SU-DHL-6 (cell line): Measurements from ENCODE around the gene CHPF2.

Experiments used
- H2AFZ ChIP-seq: fragments of 200-600 bp; sonication (generic); 2 replicates; pipeline ENCODE4 v1.6.1; 2014; ENCODE audit warnings: low read depth, mild to moderate bottlenecking, moderate library complexity, mixed read lengths, antibody characterized with exemption, low read length; ENCODE audit not compliant: severe bottlenecking
- H3F3A ChIP-seq: fragments of 200-600 bp; shearing (Covaris generic); 2 replicates; pipeline ENCODE4 v1.6.0; 2016; ENCODE audit warnings: antibody characterized with exemption, mild to moderate bottlenecking; ENCODE audit not compliant: insufficient read depth
- H3K27ac ChIP-seq: fragments of 200-600 bp; sonication (generic); 2 replicates; pipeline ENCODE4 v1.5.1; 2016; ENCODE audit warnings: low read depth, mild to moderate bottlenecking, low read length, moderate library complexity, mixed read lengths
- H3K27me3 ChIP-seq: fragments of 200-600 bp; sonication (generic), shearing (Covaris generic); 2 replicates; pipeline ENCODE4 v1.6.0; 2014; ENCODE audit warnings: mild to moderate bottlenecking, low read length
- H3K36me3 ChIP-seq: fragments of 200-600 bp; sonication (generic); 2 replicates; pipeline ENCODE4 v1.6.1; 2014; ENCODE audit warnings: mild to moderate bottlenecking, low read length, mixed read lengths
- H3K4me2 ChIP-seq: fragments of 300-600, 200-600 bp; shearing (Covaris generic), sonication (generic); 2 replicates; pipeline ENCODE4 v1.6.0; 2014; ENCODE audit warnings: low read length, low read depth, mild to moderate bottlenecking; ENCODE audit not compliant: poor library complexity, severe bottlenecking
- H3K4me3 ChIP-seq: fragments of 200-600 bp; sonication (generic); 2 replicates; pipeline ENCODE4 v1.5.1; 2014; ENCODE audit warnings: antibody characterized with exemption, low read length, mild to moderate bottlenecking, mixed read lengths; ENCODE audit not compliant: insufficient read depth, poor library complexity, severe bottlenecking
- H3K79me2 ChIP-seq: fragments of 200-600 bp; sonication (generic); 2 replicates; pipeline ENCODE4 v1.6.1; 2014; ENCODE audit warnings: mild to moderate bottlenecking, low read length, moderate library complexity; ENCODE audit not compliant: insufficient read depth
- H3K9ac ChIP-seq: fragments of 200-600 bp; sonication (generic); 2 replicates; pipeline ENCODE4 v1.7.0; 2014; ENCODE audit warnings: mild to moderate bottlenecking, low read length
- H3K9me2 ChIP-seq: fragments of 200-600 bp; sonication (generic); replicated peaks from 2 replicates; pipeline ENCODE4 v1.6.1; 2014; ENCODE audit warnings: low read length; ENCODE audit not compliant: insufficient read depth
- H3K9me3 ChIP-seq: fragments of 200-600 bp; sonication (generic); 2 replicates; pipeline ENCODE4 v1.6.1; 2014; ENCODE audit warnings: low read length, mixed read lengths; ENCODE audit not compliant: insufficient read depth
- H4K20me1 ChIP-seq: fragments of 200-600 bp; sonication (generic); 2 replicates; pipeline ENCODE4 v1.6.1; 2014; ENCODE audit warnings: low read depth, mild to moderate bottlenecking, antibody characterized with exemption, low read length, moderate library complexity, mixed read lengths
- CTCF ChIP-seq: fragments of 200-600 bp; sonication (generic); IDR thresholded peaks from one replicate; pipeline ENCODE4 v1.5.1; 2017; ENCODE audit warnings: antibody characterized with exemption, mild to moderate bottlenecking, low read length, moderate library complexity; ENCODE audit not compliant: insufficient read depth, poor library complexity, severe bottlenecking
- EZH2phosphoT487 ChIP-seq: fragments of 200-600 bp; sonication (generic), shearing (Covaris generic); conservative IDR thresholded peaks from 2 replicates; pipeline ENCODE4 v1.6.1; 2018; ENCODE audit warnings: mild to moderate bottlenecking, antibody characterized with exemption, low read length, moderate library complexity, mixed read lengths

The CHPF2 gene

DNA sequence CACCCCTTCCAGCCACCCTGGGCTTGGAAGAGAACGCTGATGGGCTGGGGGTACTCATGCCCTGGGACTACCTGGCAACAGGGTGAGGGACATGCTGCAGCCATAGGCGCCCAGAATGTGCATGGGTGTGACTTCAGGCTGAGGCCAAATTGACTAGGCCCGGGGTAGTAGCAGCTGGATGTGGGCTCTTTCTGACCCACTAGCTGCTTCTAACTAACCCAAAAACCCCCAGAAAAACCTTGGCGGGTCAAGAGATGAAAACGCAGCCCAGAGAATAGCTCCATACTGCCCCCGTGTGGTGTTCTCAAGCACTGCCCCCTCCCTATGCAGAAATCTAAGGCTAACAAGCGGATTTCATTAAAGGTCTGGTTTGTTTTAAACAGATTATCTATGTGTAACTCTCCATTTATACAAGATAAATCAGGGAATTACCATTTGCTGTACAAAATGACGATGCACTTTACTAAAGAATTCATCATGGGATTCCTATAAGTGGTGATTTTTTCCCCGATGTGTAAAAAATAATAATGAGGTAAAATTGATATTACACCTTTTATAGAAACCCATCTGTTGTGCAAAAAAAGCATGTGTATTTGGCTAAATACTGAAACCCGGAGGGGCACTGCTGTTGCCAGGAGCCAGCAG is 12.0 kb downstream of the CHPF2 start:
- H3K9me2 ChIP-seq = no peaks in the 10 kb centered on the region
- H3K27me3 ChIP-seq = no peaks in the 10 kb centered on the region
- no peak overlapping the region for H2AFZ ChIP-seq
- H3F3A ChIP-seq = no peaks in the 10 kb centered on the region
- no peak overlapping the region for H3K4me3 ChIP-seq
- H4K20me1 ChIP-seq = no peaks in the 10 kb centered on the region
- H3K9ac ChIP-seq = no peak overlapping the region
- no peak overlapping the region for H3K27ac ChIP-seq
- H3K4me2 ChIP-seq = peak overlapping the region; percentile 58
- no peaks in the 10 kb centered on the region for H3K36me3 ChIP-seq
- TF ChIP-seq CTCF (peak; percentile 75), EZH2phosphoT487 (no peak)
- no peaks in the 10 kb centered on the region for H3K79me2 ChIP-seq
- H3K9me3 ChIP-seq = no peaks in the 10 kb centered on the region

DNA sequence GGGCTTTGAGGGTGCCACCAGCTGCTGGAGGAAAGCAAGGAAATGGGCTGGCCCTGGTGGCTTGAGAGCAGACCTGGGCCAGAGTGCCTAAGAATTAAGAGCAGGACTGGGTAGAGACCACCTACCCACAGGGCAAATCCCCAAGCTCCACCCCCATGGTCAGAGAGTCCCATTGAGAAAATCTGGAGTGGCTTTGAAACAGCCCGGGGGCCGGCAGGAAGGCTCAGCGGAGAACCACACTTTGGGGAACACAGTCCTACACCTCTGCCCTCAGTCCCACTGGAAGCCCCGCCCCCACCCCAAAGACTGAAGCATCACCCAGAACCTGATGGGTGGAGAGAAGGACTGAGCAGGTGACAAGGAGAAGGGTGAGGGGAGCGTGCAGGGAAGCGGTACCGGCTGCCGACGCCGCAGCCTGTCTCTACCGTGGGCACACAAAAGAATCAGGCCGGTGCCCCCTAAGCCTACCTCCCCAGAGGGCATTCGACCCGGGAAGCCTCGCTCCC is 12.6 kb downstream of the CHPF2 start:
- Histone ChIP-seq H3K79me2 (no peaks in the 10 kb centered on the region), H2AFZ (peak overlapping the region; percentile 9), H3K9ac (peak overlapping the region; percentile 17; the same call in 1 of the 2 replicates)

GRCh38 chr7:151245360-151246101 is 13.2 kb downstream of the CHPF2 start:
- H3K4me2 ChIP-seq = peak overlapping the region; percentile 58
- no peaks in the 10 kb centered on the region for H3F3A ChIP-seq
- no peaks in the 10 kb centered on the region for H4K20me1 ChIP-seq
- H2AFZ ChIP-seq = peak overlapping the region; percentile 21
- H3K9me3 ChIP-seq = no peaks in the 10 kb centered on the region
- peak overlapping the region; percentile 17; the same call in 1 of the 2 replicates for H3K9ac ChIP-seq
- TF ChIP-seq EZH2phosphoT487 (no peak), CTCF (peak; percentile 79)
- H3K36me3 ChIP-seq = no peaks in the 10 kb centered on the region
- H3K9me2 ChIP-seq = no peaks in the 10 kb centered on the region
- peak overlapping the region; percentile 9 for H3K4me3 ChIP-seq
- no peak overlapping the region for H3K27ac ChIP-seq
- no peaks in the 10 kb centered on the region for H3K27me3 ChIP-seq
- H3K79me2 ChIP-seq = no peaks in the 10 kb centered on the region

More for the DNA sequence above, 12.6 kb downstream of the CHPF2 start:
- Histone ChIP-seq H3K9me2 (no peaks in the 10 kb centered on the region), H3K36me3 (no peaks in the 10 kb centered on the region), H3K27me3 (no peaks in the 10 kb centered on the region), H4K20me1 (no peaks in the 10 kb centered on the region), H3K4me2 (peak overlapping the region; percentile 58), H3F3A (no peaks in the 10 kb centered on the region), H3K9me3 (no peaks in the 10 kb centered on the region), H3K4me3 (peak overlapping the region; percentile 9), H3K27ac (no peak overlapping the region)
- TF ChIP-seq CTCF (no peak), EZH2phosphoT487 (no peak)
